GM19239 (cell line): ENCODE measurements around the gene FAM193A.
"Not testable (repeated sequence)": the region's sequence is repeated elsewhere in the genome, so short reads cannot be mapped to it uniquely, and the experiment has no call there.

ENCODE experiments used
- DNase-seq: peaks from one replicate; pipeline ENCODE4 v3.0.0; 2011; ENCODE audit warnings: low spot score; ENCODE audit not compliant: insufficient read length
- FAIRE-seq: peaks from 2 replicates; lab custom pipeline; 2011; peaks lifted over from hg19 to GRCh38; lab: Jason Lieb, UNC

The FAM193A gene

GRCh38 chr4:2536193-2537010 is at the start of gene FAM193A:
Gene FAM193A, plus strand, starts transcription at chr4:2536647. Its CDS starts 269 bp downstream, at chr4:2536916.
- FAIRE-seq (peak; percentile 88), DNase-seq (peak; percentile 96)

DNA sequence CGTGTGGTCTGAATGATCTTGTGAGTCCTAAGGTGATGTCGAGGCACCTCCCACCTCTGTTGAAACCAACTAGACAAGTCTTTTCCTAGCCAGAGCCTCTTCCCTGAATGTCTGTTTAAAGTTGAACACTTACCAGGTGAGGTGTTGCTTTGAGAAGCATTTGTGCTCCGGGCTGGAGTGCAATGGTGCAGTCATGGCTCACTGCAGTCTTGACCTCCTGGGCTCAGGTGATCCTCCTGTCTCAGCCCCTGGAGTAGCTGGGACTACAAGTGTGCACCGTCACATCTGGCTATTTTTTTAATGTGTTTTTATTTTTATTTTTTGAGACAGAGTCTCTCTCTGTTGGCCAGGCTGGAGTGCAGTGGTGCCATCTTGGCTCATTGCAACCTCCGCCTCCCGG is 49.5 kb upstream of the FAM193A start:
- DNase-seq (no peak), FAIRE-seq (no peak)

DNA sequence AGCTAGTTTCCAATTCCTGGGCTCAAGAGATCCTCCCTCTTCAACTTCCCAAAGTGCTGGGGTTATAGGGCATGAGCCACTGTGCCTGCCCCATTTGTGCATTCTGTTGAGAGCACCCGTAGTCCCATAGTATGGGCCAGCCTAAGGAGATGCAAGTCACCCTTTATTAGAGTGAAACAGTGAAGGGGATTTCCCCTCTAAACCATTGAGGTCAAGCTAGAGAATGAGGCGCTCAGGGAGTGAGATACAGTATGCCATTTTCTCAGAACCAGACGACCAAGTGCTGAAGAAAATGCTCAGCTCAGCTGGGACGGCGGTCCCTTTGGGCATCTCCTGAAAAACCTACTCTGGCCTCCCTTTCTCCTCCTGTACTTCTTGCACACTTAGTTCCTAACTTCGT is 48.8 kb upstream of the FAM193A start:
- DNase-seq = peak; percentile 41
- FAIRE-seq = peak; percentile 85

- FAIRE-seq = no peak
Measured at GRCh38 chr4:2489081-2489805, 47.2 kb upstream of the FAM193A start.

DNA sequence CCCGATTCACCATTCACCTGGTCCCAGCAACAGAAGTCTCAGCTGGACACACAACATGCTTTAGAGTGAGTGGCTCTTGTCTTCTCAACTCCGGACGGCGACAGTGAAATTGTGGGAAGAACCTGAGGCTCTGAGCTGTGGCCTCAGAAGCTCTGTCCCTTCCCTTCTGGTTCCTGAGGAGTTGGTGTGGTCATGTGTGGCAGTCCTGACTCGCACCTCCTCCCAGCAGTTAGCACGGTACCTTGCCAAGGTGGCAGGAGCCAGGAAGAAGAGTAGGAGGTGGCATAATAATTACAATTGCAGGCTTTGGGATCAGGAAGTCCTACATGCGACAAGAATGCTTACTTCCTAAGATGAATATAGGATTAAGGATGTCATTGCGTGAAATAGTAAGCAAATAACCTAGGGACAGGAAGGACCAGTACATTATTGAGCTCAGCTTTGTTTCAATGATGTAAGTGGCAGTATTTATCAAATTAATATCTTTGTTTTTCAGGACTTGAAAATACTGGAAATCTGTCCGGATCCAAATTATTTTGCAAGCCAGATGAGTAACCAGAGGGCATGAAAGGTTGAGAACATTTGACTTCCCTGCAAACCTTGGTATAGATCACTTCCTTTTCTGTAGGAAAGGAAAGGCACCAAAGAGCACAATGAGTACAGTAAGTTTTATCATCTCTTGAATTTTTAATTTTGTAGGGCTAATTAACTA is 46.5 kb upstream of the FAM193A start:
- FAIRE-seq (no peak), DNase-seq (no peak)

More at GRCh38 chr4:2489081-2489805, 47.2 kb upstream of the FAM193A start:
- no peak for DNase-seq

DNA sequence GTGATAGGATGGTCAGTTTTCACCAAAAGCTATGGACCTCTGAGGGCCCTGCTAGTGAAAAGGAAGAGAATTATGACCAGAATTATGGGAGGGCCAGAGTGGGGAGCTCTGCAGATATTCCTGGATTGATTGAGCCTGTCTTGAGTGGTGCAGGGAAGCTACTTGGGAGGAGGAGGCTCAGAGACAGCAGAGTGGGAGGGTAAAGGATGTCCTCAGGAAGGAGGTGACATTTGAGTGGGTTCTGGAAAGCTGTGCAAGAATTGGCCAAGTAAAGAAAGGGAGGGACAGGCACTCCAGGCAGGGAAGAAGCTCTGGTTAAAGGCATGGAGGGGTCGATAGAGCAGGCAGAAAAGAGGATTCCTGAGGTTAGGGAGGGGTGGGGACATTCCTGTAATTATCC is 43.5 kb upstream of the FAM193A start:
- no peak for DNase-seq
- FAIRE-seq = no peak

GRCh38 chr4:2494992-2495391 is 41.5 kb upstream of the FAM193A start:
- DNase-seq (no peak), FAIRE-seq (no peak)

DNA sequence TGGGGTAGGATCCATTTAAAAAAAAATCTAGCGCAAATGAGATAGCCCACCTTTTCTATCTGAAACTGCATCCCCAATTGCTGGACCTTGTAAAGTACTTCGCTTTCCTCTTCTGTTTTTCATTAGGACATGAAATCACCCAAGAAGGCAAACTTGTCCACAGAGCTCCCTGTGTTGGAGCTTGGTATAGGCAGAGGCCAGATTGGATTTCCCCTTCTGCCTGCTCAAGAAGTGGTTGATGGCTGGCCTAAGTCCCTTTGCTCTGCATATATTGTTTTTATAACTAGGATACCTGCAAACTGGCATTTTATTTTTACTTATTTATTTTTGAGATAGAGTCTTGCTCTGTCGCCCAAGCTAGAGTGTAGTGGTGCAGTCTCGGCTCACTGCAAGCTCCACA is 39.1 kb upstream of the FAM193A start:
- FAIRE-seq (no peak), DNase-seq (no peak)

- peak; percentile 90 for FAIRE-seq
- DNase-seq = peak; percentile 78
Measured at GRCh38 chr4:2497931-2498330, 38.5 kb upstream of the FAM193A start.

DNA sequence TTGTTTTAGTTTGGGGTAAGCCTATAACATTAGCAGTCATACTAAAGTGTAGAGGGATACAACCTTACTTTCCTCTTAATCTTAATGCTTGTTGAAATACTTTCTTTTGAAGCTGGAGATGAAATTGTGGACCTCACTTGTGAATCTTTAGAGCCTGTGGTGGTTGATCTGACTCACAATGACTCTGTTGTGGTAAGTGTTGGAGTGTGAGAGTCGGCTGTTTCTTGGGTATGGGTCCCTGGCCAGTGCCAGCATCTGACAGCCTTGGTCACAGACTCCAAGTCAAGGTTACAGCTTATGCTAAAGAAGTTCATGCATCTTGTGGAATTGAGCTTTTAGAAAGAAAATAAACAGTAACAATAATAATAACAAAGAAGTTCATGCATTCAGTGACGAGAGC is 35.9 kb upstream of the FAM193A start:
- FAIRE-seq (no peak), DNase-seq (no peak)

DNA sequence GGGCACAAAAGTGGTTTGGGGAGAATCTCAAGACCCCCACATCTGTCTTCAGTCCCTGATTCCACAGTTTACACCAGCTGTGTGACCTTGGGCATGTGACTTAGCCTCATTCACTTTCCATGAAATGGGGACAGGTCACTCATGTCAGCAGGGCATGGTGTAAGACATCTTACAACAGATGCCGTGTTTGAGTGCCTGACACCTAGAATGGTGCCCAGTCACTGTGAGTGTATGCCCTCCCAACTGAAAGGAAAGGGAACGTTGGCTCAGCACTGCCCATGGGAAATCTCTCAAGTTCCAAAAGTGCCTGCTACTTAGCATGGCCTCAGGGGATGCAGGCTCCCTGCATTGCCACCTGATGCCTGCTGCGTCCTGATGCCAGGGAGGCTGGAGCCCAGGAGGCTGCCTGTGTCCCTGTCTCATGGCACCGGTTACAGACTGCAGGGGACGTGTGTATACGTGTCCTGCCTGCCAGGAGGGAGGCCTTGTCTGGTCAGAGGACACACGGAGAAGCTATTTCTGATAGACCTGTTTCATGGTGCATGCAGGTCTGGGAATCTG is 35.3 kb upstream of the FAM193A start:
- FAIRE-seq = no peak
- DNase-seq = no peak

GRCh38 chr4:2503809-2504208 is 32.6 kb upstream of the FAM193A start:
- FAIRE-seq (no peak), DNase-seq (no peak)

- FAIRE-seq = peak; percentile 14
- no peak for DNase-seq
Measured at GRCh38 chr4:2507259-2507658, 29.2 kb upstream of the FAM193A start.

DNA sequence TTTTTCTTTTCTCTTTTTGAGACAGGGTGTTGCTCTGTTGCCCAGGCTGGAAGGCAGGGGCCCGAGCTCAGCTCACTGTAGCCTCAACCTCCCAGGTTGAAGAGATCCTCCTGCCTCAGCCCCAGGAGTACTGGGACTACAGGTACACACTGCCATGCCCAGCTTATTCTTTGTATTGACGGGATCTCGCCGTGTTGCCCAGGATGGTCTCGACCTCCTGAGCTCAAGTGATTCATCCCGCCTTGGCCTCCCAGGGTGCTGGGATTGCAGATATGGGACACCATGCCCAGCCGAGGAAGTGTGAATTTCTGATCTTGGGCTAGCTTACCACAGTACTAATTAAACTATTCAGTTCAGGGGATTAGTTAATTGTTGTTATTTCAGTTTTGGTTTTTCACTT is 28.6 kb upstream of the FAM193A start:
- DNase-seq = no peak
- no peak for FAIRE-seq

DNA sequence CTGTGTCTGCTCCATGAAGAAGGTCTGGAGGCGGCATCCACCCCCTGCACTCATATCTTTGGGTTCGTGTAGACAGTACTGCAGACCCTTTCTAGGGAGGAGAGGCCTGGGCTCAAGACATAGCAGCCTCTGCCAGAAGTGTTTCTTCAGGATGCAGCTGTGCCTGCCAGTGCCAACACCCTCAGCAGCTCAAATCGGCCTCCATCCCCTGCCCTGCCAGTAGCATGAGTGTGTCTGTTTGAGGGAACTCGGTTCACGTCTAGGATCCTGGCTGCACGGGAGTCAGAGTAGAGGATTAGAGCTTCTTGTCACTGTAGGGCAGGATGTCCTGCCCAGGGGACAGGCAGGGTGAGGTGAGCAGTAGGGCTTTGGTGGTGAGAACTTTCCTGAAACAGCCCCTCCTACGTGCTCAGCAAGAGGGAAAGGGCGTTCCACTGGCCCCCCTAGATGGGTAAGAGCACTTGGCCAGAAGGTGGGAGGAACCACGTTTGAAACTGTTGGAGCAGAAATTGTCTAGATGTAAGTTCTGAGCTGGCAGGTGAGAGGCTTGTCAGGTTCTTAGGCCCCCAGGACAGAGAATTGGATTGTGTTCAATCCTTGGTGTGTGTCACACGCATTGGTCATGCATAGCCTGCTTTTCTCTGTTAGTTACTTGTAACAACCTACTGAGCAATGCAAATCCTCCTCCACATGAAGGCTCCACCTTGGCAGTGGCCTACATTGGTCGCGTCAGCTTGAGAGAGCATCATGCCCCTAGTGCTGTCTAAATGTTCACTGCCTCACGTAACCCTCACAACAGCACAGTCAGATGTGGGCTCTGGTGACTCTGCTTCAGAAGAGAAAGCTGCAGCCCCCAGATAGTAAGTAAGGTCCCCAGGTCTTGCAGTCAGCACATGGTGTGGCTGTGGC is 25.8 kb upstream of the FAM193A start:
- DNase-seq = no peak
- no peak for FAIRE-seq

GRCh38 chr4:2511645-2512131 is 24.8 kb upstream of the FAM193A start:
- FAIRE-seq = no peak
- no peak for DNase-seq

GRCh38 chr4:2512396-2513135 is 23.9 kb upstream of the FAM193A start:
- FAIRE-seq (no peak), DNase-seq (no peak)

DNA sequence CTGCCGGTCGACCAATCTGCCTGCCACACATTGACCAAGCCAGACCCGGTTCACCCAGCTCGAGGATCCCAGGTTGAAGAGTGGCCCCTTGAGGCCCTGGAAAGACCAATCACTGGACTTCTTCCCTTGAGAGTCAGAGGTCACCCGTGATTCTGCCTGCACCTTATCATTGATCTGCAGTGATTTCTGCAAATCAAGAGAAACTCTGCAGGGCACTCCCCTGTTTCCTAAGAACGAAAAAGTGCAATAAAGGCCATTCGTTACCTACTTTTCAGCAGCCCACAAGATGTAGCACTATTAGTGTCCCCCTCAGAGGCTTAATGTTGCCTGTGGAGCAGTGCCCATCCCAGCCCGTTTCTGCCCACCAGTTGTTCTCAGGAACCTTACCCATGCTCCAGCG is 22.3 kb upstream of the FAM193A start:
- not testable (repeated sequence) for DNase-seq, FAIRE-seq

DNA sequence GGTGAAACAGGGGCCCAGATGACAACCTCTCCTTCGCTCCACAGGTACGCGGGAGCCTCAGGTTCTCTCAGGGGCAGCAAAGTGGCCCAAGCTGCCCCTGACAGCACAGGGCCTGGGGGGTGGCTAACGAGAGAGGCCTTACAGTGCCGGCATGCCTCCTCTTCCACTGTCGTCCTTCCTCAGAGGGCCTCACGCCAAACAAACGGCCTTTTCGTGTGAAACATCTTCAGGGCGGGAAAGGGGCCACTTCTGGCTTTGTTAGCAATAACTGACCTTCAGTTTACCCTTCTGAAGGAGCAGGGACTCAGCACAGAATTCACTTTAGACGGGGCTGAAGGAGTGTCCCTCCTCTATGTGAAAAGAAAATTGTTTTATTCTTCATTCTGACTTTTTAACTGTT is 21.5 kb upstream of the FAM193A start:
- FAIRE-seq, DNase-seq: not testable (repeated sequence)
